AML-193 (cell line): Measurements from ENCODE around the gene DNAH14.
"Not testable (repeated sequence)": the region's sequence is repeated elsewhere in the genome, so short reads cannot be mapped to it uniquely, and the experiment has no call there.

Source experiments
- DNase-seq, 2 experiments: peaks; one replicate each; lab custom pipeline; 2025; lab: John Stamatoyannopoulos, UW

The DNAH14 gene

DNA sequence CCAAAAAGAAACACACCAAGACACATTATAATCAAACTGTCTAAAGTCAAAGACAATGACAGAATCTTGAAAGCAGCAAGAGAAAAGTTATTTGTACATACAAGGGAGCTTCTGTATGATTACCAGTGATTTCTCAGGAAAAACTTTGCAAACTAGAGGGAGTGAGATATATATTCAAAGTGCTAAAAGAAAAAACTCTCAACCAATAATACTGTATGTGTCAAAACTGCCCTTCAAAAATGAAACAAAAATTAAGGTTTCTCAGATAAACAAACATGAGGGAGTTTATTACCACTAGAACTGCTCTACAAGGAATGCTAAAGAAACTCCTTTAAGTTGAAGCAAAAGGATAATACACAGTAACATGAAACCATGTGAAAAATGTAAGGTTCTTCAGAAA lies 418.9 kb downstream of the DNAH14 start:
- no peak for DNase-seq

DNA sequence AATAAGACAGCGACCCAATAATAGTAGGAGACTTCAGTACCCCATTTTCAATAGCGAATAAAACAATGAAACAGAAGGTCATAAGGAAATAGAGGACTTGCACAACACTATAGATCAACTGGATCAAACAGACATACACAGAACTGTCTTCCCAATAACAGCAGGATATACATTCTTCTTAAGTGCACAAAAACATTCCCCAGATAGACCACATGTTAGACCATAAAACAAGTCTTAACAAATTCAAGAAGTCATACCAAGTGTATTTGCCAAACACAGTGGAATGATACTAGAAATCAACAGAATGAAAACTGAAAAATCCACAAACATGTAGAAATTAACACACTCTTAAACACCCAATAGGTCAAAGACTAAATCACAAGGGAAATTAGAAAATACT lies 420.4 kb downstream of the DNAH14 start:
- no peak for DNase-seq

DNA sequence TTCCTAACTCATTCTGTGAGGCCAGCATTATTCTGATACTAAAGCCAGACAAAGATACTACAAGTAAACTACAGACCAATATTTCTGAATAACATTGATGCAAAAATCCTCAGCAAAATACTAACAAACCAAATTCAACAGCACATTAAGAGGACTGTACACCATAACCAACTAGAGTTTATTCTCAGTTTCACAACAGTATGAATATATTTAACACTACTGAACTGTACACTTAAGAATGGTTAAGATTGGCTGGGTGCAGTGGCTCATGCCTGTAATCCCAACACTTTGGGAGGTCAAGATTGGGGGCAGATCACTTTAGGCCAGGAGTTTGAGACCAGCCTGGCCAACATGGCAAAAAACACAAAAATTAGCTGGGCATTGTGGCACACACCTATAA lies 421.4 kb downstream of the DNAH14 start:
- no peak for DNase-seq

DNA sequence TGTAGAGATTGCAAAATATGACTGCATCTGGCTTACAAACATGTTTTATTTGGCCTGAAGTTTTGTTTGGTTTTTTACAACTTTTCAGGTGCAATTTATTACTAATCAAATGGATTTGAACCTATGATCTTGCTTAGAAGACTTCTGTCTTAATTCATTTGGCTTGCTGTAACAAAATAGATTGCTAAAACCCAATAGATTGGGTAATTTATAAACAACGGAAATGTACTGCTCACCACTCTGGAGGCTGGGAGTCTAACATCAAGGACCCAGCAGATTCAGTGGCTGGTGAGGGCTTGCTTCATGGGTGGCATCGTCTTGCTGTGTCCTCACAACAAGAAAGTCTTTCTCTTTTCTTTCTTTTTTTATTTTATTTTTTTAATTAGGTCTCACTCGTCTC lies 425.4 kb downstream of the DNAH14 start:
- DNase-seq, result no peak

DNA sequence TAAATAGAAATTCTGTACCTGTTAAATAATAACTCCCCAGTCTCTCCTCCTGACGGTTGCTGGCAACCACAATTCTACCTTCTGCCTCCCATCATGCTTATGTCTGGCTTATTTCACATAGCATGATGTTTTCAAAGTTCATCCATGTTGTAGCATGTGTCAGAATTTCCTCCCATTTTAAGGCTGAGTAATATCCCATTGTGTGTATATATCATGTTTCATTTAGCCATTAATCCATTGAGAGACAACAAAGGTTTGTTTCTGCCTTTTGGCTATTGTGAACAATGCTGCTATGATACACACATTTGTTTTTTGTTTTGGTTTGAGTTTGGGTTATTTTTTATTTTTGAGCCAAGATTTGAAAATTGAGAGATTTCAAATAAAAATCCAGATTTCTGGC lies 426.4 kb downstream of the DNAH14 start:
- DNase-seq, result no peak

DNA sequence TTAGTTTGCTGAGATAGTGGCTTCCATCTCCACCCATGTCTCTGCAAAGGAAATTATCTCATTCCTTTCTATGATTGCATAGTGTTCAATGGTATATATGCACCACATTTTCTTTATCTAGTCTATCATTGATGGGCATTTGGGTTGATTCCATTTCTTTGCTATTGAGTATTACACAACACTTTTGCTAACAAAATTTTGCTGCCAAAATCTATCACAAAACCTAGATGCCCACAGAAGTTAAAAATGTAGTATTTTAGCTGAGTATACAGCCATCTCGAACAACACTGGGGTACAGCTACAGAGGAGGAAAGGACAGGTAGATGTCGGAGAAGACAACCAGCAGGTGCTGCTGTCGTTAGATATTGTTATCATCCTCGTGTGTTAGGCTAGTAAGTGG lies 430.6 kb downstream of the DNAH14 start:
- no peak for DNase-seq

DNA sequence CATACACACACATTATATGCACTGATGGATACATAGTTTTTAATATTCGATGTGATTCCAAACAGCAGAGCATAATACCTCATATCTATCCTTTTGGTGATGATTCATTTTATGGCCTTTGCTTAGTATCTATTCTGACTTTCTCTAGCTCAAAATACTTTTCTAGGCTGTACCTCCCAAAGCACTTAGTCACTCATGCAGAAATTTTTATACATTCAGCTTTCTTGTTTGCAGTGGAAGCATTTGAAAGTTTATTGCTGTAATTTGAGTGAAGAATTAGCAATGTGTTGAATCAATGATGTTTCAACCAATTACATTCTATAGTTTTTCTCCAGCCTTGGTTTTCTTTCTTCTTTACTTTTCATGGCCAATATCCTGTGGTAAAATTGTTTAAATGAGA lies 431.7 kb downstream of the DNAH14 start:
- no peak for DNase-seq

DNA sequence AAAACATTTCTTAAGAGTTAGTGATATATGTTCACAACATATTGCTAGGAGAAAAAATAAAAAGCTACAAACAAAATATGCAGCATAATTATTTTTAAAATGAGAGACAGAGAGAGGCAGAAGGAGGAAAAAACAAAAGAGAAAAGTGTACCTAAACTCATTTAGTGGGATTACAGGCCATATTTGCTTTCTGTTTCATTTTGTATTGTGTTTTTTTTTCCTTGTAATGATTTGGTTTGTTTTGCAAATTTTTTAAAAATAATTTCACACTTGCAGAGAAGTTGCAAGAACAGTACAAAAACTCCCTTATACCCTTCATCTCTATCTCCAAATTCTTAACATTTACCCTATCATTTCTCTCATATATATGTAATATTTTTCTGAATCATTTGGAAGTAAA lies 433.3 kb downstream of the DNAH14 start:
- DNase-seq, result no peak

DNA sequence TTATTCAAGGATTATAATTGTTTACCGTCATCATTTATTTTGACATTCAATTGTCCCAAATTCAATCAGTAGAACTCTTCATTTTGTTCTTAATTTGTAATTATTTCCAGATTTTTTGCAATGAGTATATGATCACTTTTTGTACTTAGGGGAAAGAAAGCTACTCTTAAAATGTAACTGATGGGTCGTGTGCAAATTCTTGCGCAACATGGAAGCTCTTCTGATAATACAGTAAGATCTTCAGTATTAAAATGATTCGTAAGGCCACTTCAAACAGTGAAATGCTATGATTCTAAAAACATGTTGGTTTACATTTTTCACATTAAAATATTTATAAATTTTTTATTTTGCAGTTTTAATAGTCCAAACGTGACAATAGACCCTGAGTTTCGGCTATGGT lies 435.0 kb downstream of the DNAH14 start:
- no peak for DNase-seq

DNA sequence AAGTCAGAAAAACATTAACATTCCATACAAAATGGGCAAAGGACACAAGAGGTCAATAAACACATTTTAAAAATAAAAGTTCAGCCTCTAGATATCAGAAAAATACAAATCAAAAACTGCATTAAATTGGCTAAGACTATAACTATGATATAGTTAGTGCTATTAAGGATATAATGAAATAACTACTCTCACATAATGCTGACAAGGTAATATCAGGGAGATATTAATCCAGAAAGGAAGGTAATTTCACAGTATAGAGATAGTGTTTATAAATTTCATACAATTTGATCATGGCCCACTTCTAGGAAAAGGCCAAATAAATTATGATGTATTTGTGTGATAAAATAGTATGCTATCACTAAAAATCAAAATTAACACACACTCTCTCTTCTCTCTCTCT lies 436.5 kb downstream of the DNAH14 start:
- no peak for DNase-seq

DNA sequence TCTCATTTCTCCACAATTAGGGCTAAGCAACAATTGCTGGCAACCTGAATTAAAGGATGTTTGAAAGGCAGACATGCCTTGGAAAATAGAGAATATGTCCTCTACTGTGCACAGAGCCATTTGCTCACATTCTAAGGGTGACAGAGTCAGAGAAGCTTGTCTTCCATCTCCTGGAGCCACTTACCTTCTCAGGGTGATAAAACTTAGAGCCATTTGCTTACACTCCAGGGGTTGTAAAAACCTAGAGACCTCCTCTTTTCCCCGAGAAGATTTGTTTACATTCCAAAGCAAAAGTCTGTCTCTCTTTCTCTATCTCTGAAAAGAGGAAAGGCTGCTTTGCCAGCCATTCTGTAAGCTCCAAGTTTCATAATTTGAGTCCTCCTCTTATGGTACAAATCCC lies 437.1 kb downstream of the DNAH14 start:
- no peak for DNase-seq

DNA sequence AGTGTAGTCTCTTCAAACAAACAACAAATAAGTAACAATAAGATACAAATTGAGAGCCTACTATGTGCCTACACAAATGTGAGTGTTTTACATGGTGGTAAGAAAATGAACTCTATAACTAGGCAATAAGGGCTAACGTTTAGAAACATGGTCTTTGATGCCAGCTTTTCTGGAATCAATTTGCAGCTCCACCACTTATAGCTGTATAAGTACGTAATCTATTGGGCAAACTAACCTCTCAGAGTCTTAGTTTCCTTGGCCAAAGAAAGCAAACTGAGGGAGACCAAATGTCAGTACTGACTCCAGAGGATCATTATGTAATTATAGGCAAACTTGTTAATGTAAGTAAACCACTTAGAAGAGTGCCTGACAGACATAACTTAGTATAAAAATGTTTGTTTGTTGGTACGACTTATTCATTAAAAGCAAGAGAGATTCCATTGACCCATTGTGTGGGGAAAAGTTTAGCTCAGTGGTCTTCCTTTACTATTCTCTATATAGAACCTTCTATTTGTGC lies 438.6 kb downstream of the DNAH14 start:
- no peak for DNase-seq

DNA sequence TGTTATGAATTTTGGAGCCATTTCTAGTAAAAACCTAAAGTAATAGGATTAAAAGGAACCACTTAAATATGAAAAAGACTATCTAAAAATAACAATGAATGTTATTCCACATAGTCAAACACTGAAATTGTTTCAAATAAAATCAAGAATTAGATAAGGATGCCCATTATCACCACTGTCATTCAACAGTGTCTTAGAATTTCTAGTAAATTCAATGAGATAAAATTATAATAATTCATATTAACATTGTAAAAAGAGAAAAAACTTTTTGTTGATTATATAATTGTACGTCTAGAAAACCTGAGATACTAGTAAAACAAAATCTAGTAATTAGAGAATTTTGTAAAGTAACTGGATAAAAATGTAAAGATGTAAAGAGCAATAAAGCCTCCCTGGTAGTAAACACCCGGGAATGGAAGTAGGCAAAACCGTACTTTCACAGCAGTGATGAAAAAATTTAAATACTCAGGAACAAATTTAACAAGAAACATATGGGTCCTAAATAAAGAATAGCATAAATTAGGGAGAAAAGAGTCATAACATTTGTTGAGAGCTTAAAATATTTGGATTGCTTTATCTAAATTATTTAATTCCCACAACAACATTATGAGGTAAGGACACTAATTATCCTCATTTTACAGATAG lies 442.0 kb downstream of the DNAH14 start:
- DNase-seq, result no peak

DNA sequence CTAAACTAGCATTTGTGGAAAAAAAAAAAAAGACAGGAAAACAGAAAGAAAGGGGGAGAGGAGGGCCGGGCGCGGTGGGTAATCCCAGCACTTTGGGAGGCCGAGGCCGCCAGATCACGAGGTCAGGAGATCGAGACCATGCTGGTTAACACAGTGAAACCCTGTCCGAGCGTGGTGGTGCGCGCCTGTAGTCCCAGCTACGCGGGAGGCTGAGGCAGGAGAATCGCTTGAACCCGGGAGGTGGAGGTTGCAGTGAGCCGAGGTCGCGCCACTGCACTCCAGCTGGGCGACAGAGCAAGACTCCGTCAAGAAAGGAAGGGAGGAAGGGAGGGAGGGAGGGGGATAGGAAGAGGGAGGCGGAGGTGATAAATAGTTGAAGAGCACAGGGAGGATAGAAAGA lies 443.7 kb downstream of the DNAH14 start:
- DNase-seq, result no peak

DNA sequence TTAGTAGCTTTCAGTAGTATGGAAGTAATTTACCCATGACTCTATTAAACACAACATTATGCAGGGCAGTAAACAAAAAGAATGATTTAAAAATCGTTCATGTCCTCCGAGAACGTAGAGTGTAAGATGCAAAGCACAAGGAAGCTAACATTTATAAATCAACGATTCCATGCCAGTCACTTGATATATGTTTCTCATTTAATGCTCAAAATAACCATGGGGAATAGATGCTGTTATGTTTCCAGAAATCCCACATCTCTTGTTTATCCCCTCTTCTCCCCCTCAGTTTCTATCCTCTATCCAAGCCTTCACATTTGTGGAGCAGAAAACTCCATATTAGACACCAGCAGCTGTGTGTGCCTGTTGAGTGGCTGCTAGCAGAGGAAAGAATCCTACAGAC lies 445.5 kb downstream of the DNAH14 start:
- DNase-seq, result no peak

DNA sequence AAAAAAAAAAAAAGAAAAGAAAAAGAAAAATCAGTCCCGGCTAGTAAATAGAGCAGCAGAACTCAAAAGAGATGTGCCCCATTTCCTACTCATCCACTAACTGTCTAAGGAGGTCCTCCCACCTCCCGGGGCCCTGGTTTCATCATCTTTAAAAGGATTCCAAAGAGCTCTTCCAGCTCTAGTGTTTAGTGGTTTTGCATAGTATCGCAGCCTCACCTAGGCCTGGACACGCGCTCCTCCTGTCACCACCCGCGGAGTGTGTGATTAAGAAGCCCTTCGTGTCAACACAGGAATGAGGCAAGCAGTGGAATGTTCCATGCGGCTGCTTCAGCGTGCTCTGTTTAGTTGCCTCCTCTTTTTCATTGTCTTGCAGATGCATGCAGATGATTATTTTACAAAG lies 449.4 kb downstream of the DNAH14 start:
- no peak for DNase-seq

DNA sequence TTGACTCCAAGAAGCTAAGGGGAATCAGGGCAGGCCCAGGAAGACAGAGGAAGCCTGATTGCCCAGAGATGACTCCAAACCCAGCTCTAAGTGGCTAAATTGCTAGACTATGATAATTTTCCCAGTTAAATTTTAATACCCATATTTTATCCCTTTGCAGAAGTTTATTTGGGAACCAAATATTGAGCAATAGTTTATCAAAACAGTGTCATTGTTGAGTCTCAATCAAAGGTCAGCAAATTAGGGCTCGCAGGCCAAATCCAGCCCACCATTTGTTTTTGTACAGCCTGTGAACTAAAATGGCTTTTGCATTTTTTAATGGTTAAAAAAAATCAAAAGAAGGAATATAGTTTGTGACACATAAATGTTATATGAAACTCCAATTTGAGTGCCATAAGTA lies 451.2 kb downstream of the DNAH14 start:
- no peak for DNase-seq

DNA sequence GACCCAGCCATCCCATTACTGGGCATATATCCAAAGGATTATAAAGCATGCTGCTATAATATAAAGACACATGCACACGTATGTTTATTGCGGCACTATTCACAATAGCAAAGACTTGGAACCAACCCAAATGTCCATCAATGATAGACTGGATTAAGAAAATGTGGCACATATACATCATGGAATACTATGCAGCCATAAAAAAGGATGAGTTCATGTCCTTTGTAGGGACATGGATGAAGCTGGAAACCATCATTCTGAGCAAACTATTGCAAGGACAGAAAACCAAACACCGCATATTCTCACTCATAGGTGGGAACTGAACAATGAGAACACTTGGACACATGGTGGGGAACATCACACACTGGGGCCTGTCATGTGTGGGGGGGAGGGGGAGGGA lies 457.4 kb downstream of the DNAH14 start:
- not testable (repeated sequence) for DNase-seq

DNA sequence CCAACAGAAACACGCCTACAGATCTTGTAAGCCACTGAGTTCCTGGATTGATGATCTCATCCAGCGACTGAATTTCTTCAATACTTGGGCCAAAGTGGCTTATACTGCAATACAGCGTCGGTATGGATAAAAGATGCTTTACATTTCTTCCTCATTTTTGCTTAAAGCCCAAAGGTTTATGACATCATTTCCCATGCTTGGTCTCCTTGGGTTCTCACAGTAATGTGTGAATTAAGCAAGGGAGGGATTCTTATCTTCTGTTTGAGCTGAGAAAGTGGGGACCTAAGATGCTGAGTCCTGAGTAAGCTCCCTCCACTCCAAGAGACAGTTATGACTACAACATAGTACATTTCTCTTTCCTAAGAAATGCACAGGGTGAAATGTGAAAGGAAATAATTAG lies 458.9 kb downstream of the DNAH14 start:
- no peak for DNase-seq

DNA sequence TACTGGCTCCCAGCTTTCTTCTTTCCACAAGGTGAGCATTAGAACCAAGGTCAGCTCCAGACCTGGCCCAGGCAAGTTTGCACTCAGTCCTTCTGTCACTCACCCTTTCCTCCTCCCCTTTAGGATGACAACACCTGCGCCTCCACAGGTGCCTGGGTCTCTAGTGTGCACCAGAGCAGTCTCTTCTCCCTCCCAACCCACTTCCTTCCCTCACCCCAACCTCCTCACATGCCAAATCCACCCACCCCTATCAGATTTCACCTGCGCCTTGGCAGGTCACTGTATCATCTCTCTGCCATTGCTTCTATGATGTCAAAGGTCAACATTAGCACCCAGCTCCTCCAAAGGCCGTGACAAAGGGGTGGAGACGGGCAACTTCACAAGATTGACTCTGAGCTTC lies 460.4 kb downstream of the DNAH14 start:
- no peak for DNase-seq

DNA sequence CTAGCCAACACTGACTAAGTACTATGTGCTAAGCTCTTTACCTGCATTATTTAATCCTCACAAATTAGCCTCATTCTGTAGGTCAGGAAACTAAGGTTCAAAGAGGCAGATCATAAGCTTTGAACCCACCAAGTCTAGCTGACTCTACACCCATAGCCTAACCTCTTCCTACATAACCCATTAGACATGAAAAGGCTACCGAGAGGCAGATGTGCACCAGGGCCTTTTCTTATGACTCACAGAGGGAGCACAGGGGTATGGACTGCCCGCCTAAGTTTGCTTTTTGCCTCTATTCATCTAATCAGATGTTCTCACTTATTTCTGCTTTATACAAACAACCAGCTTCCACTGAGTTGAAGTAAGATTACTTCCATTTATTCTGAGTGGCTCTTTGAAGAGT lies 466.9 kb downstream of the DNAH14 start:
- DNase-seq, result no peak

DNA sequence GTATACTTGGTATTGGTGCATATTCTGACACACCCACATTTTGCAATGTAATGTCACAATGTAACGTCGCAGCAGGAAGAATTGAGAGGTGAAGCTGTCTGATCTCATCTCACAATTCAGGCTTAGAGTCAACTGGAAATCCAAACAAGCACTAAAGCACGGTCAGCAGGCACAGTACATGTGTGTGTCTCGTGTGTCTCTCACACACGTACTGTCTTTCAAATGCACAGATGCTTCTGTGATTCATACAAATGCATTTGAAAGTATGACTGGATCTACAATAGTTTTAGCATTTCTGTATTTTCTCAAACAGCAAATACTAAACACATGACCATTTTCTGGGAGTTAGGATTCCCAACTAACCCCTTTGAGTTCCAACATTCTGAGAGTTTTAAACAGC lies 471.5 kb downstream of the DNAH14 start:
- DNase-seq, result no peak

DNA sequence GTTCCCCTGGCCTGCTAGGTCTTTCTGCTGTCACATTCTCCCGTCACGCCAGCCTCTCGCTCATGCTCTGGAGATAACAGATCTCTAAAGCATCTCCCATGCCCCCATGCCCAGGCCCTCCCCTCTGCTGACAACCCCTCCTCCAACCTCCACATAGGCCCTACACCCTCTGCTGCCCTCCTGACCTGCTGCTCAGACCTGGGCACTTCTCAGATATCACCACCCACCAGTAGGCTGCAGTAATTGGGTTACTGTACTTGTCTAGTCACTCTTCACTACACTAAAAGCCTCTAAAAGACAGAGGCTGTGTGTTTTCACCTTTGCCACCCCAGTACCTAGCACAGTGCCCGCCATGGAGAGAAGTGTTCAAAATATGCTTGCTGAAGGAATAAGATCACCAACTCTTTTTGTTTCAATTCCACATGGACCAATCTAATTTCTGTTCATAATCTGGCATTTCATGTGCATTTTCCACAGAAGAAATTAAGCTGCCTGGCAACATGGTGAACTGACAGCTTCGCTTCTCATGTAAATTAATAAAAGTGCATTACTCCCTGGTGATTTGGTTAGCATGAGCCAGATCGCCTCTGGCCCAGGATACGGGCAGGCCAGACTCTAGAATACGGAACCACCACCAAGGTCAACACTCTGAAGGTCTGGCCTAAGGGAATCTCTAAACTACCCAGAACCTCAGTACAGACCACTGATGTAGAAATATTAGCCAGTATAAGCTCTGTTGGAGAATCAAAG lies 477.7 kb downstream of the DNAH14 start:
- no peak for DNase-seq

DNA sequence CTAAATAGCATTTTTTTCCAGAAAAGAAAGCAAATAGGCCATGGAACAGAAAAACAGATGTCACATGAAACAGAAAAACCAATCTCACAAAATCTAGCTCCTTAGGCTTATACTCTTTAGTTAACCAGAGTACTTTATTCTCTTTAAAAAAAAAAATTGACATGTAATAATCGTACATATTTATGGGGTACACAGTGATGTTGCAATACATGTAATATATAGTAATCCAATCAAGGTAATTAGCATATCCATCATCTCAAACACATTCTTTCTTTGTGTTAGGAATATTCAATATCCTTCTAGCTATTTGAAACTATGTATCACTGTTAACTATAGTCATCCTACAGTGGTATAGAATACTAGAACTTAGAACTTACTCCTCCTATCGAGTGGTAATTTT lies 478.3 kb downstream of the DNAH14 start:
- DNase-seq, result no peak
